Stomach (tissue), 9 donors: ENCODE results near the gene PCDH7. TPM values are rescaled to one million over a fixed set of nuclear protein-coding genes. Genes with fewer than 3 reads are reported as not detected.
A peak's percentile ranks its signal among the peaks of the same experiment; 100 is the strongest.

Source experiments
- DNase-seq, 2 donors: peaks; one replicate each; pipeline versions ENCODE4 v3.0.0 to v3.0.0-alpha.2; 2013 to 2019
- H3K27ac ChIP-seq, 5 donors: fragments of 200-600 bp in 4 of 5; sonication (generic) in 4 of 5; one replicate each; pipeline ENCODE4 v1.5.1; 2013 to 2019; ENCODE audit warnings: mild to moderate bottlenecking in 1 of 5, moderate library complexity in 1 of 5
- H3K27me3 ChIP-seq, 3 donors: fragments of 200-600 bp; sonication (generic); one replicate each; pipeline ENCODE4 v1.5.1; 2017 to 2019; ENCODE audit warnings: mixed run types in 1 of 3
- H3K36me3 ChIP-seq, 4 donors: fragments of 200-600 bp; sonication (generic); 1 replicate in 3 of 4; 2 replicates in 1 of 4; pipeline ENCODE4 v1.5.1; 2016 to 2019
- H3K4me1 ChIP-seq, 4 donors: fragments of 200-600 bp; sonication (generic); one replicate each; pipeline ENCODE4 v1.5.1; 2016 to 2019
- H3K4me3 ChIP-seq, 4 donors: fragments of 200-600 bp; sonication (generic) in 3 of 4; one replicate each; pipeline ENCODE4 v1.5.1; 2016 to 2019; ENCODE audit warnings: mild to moderate bottlenecking in 1 of 4
- H3K9me3 ChIP-seq, 4 donors: fragments of 200-600 bp; sonication (generic); one replicate each; pipeline ENCODE4 v1.5.1; 2016 to 2019
- EP300 ChIP-seq: sonication (generic); formaldehyde crosslinking; IDR thresholded peaks from one replicate; pipeline ENCODE4 v1.6.1; 2017; ENCODE audit warnings: antibody characterized with exemption
- POLR2A ChIP-seq, 4 donors: fragments of 450-650 bp; IDR thresholded peaks; one replicate each; pipeline ENCODE4 v1.6.1; 2016; ENCODE audit warnings: antibody characterized with exemption in 4 of 4, control low read depth in 2 of 4, mild to moderate bottlenecking in 1 of 4, moderate library complexity in 1 of 4
- POLR2AphosphoS5 ChIP-seq, 3 donors: sonication (generic); formaldehyde crosslinking; IDR thresholded peaks; one replicate each; pipeline ENCODE4 v1.6.1; 2016; ENCODE audit warnings: antibody characterized with exemption in 3 of 3
- WGBS, 5 donors: extraction: QIAGEN DNeasy Blood & Tissue Kit in 3 of 5; methylation state at CpG; one replicate each; pipeline versions ENCODE4 v1.1.5 to v1.1.7; 2013 to 2018; 5-methylcytosine and 5-hydroxymethylcytosine counted together
- intact Hi-C: fragments of 100-400 bp; cut with DNase I; formaldehyde crosslinking; loops from one replicate; pipeline ENCODE4 v1.15.1; 2023; ENCODE audit warnings: low total_unique reads
- polyA plus RNA-seq, 3 donors: library from polyadenylated mRNA; stranded (reverse); fragments of 200-250 nt; gene quantifications; one replicate each; pipeline ENCODE4 v1.2.3, GENCODE V29; 2013
- total RNA-seq, 5 donors: library from RNA; depleted of rRNA; stranded (reverse); fragments of >200 nt; gene quantifications; one replicate each; pipeline versions ENCODE4 v1.1.0 to v1.2.3, GENCODE V29; 2014 to 2016
- TF ChIP-seq, protein P1 (sequence below), 7 experiments: fragments of 450-650 bp in 4 of 7; fragments of 200-600 bp in 3 of 7; sonication (generic) in 3 of 7; IDR thresholded peaks; one replicate each; pipeline ENCODE4 v1.5.1; 2016 to 2019; ENCODE audit warnings: antibody characterized with exemption in 7 of 7, control low read depth in 2 of 7, mild to moderate bottlenecking in 1 of 7
- donor health status: healthy with polysubstance abuse.
- donor health status: Bipolar disorder and iron deficiency.
- donor health status: healthy.

Gene PCDH7
- total and polyA plus RNA-seq, 8 donors = 2.3 to 130 (median 42.9) TPM

DNA sequence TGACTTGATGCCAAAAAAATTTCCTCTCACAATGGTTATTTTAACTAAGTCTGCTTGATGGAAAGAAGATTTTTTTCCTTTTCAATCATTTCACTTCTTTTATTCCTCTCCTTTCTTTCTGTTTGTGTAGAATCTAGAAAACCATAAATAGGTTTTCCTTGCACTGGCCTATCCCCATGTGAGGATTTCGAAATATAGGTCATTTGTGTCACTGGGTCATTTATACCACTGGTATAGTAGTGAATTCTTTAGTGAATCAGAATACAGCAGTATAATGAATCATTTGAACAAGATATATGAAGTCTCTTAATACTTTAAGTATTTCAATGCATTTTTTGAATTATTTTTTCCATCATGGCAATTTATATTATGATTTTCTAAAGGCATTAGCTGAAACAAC is 26.6 kb downstream of the PCDH7 start:
- Histone ChIP-seq H3K4me3 (no peak overlapping the region), H3K4me1 (peaks cover 0 to 16% (median 5%) of the 10 kb centered on the region in 4 donors), H3K27me3 (no peaks in the 10 kb centered on the region), H3K27ac (no peak overlapping the region), H3K36me3 (no peaks in the 10 kb centered on the region), H3K9me3 (no peaks in the 10 kb centered on the region)
- intact Hi-C loops = no loop called here
- TF ChIP-seq EP300 = no peak
- TF ChIP-seq, protein P1, sequence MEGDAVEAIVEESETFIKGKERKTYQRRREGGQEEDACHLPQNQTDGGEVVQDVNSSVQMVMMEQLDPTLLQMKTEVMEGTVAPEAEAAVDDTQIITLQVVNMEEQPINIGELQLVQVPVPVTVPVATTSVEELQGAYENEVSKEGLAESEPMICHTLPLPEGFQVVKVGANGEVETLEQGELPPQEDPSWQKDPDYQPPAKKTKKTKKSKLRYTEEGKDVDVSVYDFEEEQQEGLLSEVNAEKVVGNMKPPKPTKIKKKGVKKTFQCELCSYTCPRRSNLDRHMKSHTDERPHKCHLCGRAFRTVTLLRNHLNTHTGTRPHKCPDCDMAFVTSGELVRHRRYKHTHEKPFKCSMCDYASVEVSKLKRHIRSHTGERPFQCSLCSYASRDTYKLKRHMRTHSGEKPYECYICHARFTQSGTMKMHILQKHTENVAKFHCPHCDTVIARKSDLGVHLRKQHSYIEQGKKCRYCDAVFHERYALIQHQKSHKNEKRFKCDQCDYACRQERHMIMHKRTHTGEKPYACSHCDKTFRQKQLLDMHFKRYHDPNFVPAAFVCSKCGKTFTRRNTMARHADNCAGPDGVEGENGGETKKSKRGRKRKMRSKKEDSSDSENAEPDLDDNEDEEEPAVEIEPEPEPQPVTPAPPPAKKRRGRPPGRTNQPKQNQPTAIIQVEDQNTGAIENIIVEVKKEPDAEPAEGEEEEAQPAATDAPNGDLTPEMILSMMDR (IDR thresholded peaks at IDR 0.05) = no peak
- no peak for TF ChIP-seq POLR2AphosphoS5 (IDR thresholded peaks at IDR 0.05)
- TF ChIP-seq POLR2A (IDR thresholded peaks at IDR 0.05) = no peak
- DNase-seq = no peak
- 33 to 71% (median 36%) methylated on average over 1 of the region's 1 CpG for WGBS, 5 donors

GRCh38 chr4:30753316-30753715 is 33.1 kb downstream of the PCDH7 start:
- peak overlapping the region in 3 of 5 donors; percentile 3 to 61 (median 52) for H3K27ac ChIP-seq
- peak in 1 of 2 donors; percentile 51 for DNase-seq
- no peak overlapping the region for H3K4me3 ChIP-seq
- H3K27me3 ChIP-seq = no peaks in the 10 kb centered on the region
- intact Hi-C loops = no loop called here
- TF ChIP-seq POLR2A (IDR thresholded peaks at IDR 0.05) (no peak), POLR2AphosphoS5 (IDR thresholded peaks at IDR 0.05) (peak in 2 of 3 donors; percentile 13 to 17), EP300 (no peak)
- TF ChIP-seq, protein P1 (IDR thresholded peaks at IDR 0.05) = no peak
- no peaks in the 10 kb centered on the region for H3K36me3 ChIP-seq
- H3K9me3 ChIP-seq = no peaks in the 10 kb centered on the region
- H3K4me1 ChIP-seq = peaks cover 0 to 26% (median 9%) of the 10 kb centered on the region in 4 donors
- 54 to 63% (median 59%) methylated on average over 3 of the region's 3 CpGs for WGBS, 5 donors

DNA sequence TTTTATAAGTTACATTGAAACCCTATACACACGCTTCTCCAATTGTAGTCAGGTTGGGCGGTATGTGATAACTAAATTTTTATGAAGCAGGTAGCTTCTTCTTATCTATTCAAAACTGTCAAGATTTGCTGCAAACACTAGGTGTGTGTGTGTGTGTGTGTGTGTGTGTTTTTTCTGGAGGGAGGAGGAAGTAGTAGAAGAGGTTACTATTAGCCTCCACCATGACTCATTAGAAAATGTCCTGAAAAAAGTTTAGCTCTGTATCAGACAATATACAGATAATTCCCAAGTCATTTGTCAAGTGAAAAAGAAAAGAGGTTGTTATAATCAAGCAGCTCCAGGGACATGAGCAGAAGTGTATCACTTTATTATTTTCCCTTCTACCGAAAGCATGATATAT is 33.9 kb downstream of the PCDH7 start:
- peak overlapping the region in 2 of 5 donors; percentile 2 to 61 for H3K27ac ChIP-seq
- no peaks in the 10 kb centered on the region for H3K9me3 ChIP-seq
- no peak overlapping the region for H3K4me3 ChIP-seq
- TF ChIP-seq POLR2AphosphoS5 (IDR thresholded peaks at IDR 0.05) (no peak), EP300 (no peak)
- TF ChIP-seq, protein P1 (IDR thresholded peaks at IDR 0.05) = no peak
- H3K36me3 ChIP-seq = no peaks in the 10 kb centered on the region
- H3K27me3 ChIP-seq = no peaks in the 10 kb centered on the region
- DNase-seq = no peak
- 86 to 91% (median 88%) methylated on average over 3 of the region's 3 CpGs for WGBS, 5 donors
- intact Hi-C loops = no loop called here
- peaks cover 0 to 26% (median 9%) of the 10 kb centered on the region in 4 donors for H3K4me1 ChIP-seq

DNA sequence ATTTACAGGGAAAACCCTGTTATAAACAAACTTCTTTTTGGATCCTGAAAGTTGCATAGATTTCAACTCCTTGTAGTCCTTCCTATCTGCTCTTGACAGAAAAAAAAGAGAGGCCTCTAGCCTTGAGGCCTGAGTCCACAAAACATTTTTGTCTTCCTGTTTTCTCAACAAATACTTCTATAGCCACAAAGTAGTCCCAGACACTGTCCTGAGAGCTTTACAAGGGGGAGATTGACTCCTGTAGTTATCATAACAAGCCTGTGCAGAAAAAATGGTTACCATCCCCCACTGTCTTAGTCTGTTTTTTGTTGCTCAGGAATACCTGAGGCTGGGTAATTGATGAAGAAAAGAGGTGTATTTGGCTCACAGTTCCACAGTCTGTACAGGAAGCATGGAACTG is 35.2 kb downstream of the PCDH7 start:
- no peak overlapping the region for H3K4me3 ChIP-seq
- H3K27me3 ChIP-seq = no peaks in the 10 kb centered on the region
- H3K9me3 ChIP-seq = no peaks in the 10 kb centered on the region
- H3K36me3 ChIP-seq = no peaks in the 10 kb centered on the region
- peaks cover 0 to 26% (median 9%) of the 10 kb centered on the region in 4 donors for H3K4me1 ChIP-seq
- no peak for DNase-seq
- TF ChIP-seq, protein P1 (IDR thresholded peaks at IDR 0.05) = no peak
- no peak for TF ChIP-seq EP300
- TF ChIP-seq POLR2AphosphoS5 (IDR thresholded peaks at IDR 0.05) = no peak
- TF ChIP-seq POLR2A (IDR thresholded peaks at IDR 0.05) = no peak
- H3K27ac ChIP-seq = peak overlapping the region in 2 of 5 donors; percentile 5 to 43
- intact Hi-C loops = no loop called here
